CD4-positive, alpha-beta T cell treated with Interleukin-6 at 100 ng/mL for 8 hours (primary cell): Measurements from ENCODE around the gene VIPR2.

Experiments
- DNase-seq: peaks from one replicate; pipeline ENCODE4 v3.0.0-alpha.2; 2020; ENCODE audit warnings: mixed read lengths, low spot score

Gene VIPR2

DNA sequence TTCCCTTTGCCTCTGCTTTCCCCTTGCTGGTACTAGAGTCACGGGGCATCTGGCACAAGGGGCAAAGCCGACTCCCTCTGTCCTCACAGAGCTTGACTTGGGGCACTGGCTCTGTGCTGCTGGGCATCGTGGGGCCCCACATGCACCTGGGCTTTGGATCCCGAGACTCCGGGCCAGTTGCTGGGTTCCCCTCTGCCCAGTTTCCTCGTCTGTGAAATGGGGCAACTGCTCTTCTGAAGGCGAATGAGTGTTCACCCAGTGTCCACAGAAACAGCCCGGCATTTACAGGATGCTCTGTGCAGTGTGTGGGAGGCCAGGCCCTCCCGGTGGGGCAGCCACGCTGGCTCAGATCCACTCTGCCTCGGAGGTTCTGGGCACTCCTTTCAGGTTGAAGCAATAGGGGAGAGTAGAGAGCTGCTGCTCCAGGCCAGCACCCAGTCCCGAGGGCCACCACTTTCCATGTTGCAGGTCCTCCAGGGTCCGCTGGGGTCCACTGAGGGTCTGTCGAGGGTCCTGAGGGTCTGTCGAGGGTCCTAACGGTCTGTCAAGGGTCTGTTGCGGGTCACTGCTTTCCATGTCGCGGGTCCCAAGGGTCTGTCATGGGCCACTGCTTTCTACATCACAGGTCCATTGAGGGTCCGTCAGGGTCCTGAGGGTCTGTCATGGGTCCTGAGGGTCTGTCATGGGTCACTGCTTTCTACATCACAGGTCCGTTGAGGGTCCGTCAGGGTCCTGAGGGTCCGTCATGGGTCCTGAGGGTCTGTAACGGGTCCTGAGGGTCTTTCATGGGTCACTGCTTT lies 103.6 kb downstream of the VIPR2 start:
- no peak for DNase-seq

DNA sequence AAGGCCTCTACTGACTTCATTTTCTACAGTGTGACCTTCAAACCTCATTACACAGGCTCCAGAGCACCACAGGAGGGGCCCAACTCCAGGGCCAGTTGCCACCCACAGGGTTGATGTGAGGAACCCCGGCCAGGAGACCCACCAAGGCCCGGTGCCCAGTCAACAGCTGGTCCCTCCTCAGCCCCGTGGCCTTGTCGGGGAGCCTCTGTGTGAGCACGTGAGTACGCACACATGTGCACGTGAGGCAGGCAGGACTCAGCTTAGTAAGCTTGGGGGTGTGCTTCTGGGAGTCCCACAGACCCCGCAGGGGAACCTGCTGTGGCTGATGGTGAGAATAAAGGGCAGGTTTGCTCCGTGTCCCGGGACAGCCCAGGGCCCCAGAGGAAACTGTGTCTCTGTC lies 104.5 kb downstream of the VIPR2 start:
- DNase-seq: no peak

DNA sequence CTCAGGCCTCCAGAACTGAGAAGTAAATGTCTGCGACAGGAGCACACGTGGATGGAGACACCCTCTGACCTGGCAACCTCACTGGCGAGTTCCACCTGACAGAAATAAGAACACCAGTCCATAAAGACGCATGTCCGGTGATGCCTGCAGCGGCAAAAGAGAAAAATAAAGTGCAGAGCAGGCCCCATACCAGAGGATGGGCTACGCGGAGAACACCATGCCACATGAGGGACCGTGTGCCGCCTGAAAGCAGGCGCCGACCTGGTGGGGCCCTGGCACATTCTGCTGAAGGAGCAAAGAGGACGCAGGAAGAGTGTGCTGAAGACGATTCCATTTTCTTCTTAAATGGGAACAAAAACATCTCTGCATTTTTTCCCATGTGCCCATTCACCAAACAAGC lies 105.0 kb downstream of the VIPR2 start:
- DNase-seq: no peak

DNA sequence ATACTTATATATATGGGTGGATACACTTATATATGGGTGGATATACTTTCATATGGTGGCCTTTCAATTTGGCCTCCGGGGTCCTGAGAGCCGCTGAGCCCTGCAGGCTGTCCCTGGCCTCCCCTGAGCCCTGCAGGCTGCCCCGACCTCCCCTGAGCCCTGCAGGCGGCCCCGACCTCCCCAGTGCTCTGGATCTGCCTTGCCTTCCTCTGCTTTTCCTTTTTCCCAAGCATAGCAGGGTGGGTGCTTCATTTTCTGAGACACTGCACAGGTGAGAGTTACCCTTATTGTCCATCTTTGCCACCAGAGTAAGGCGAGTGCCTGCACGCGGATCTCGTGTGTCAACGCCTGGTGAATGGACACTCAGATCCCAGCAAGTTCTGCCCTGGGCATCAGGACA lies 106.6 kb downstream of the VIPR2 start:
- no peak for DNase-seq

DNA sequence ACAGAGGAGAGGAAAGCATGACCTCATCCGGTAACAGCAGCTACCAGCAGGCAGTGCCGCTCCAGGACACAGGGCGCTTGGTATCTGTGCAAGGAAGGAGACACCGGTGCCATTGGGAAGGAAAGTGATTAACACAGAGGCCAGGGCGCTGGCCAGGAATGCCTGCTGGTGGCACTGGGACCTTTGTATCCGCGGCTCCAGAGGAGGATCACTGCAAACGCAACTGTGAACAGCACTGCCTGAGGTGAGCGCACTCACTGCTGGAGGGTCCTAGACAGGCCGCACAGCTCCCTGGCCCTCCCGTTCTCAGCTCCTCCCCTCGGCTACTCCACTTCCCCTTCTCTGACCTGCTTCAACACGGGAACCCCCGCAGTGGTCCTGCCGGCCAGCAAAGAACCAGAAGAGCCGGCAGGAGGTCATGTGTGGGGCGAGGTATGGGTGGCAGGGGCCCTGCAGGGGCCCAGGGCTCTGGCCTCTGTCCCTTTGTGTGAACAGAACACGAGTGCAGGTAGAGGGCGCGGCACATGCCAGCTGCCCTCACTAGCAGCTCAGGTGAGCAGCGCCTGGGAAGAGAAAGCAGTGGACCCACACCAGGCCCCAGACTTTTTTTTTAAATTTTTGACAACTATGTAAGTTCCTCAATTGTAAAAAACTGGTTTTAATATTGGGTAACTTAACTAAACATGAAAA lies 107.6 kb downstream of the VIPR2 start:
- no peak for DNase-seq

DNA sequence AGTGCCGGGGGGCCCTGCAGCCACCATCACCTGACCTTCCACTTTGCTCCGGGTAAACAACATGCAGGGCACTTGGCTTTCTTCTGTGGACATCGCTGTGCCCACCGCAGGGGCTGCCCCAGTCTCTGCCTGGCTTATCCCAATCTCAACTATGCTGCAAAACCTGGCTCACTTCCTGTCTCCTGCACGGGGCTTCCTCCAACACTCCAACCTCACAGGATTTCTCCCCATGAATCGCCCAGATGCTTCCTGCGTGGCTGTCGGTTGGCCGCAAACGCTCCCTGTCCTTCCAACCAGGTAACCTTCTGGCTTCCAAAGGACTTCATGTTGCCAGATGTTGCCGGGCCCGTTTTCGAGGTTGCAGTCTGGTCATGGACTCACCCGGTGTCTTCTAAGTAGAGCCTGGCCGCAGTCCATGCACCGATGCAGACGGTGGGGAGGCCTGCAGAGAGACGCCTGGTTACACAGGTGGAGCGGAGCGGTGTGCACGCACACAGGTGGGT lies 109.0 kb downstream of the VIPR2 start:
- no peak for DNase-seq

DNA sequence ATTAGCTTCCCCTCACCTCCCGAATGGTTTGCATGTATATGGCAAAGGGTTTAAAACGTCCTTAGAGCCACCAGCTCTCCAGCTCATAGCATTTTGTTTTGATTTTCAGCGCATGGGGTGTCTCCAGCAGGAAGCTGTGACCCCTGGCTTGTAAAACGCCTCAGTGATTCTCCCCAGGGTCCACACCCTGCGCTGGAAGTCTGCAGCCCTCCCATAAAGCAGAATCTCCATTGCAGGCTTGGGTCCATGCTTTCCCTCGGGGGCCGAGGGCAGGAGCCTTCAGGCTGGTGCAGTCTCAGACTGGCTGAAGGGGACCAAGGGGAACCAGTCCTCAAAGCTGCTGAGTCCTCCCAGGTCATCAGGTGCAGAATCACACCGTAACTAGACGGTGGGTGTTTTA lies 109.7 kb downstream of the VIPR2 start:
- no peak for DNase-seq

DNA sequence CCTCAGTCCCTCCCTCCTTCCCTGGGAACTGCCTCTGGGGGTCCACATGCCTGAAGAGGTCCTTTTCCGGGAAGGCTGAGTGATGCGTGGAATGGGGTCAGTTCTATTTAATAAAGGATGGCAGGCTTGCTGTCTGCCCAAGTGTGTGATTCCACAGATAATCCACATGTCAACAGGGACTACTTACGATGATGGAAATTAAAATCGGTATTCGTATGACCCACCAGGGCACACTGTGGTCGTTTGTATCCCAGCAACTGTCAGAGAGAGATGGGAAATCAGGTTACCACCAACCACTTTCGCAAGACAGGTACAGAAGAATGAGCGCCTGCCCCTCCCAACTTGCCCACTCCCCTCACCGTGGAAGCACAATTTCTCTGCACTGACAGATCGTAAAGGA lies 110.3 kb downstream of the VIPR2 start:
- DNase-seq: no peak

DNA sequence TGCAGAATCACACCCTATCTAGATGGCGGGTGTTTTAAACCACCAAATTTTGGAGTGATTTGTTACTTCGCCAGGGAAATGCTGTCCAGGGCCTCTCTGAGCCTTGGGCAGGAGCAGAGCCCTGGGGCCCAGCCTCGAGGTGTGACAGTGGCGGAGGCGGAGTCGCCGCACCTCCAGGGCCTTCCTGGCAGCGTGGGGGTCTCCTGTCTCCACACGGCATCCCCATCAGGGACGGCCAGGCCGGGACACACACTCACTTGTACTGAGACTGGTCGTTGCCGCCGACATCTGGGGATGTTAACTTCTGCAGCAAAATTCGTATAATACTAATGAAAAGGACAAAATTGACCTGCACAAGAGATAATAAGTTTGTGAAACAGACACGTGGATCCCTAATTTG lies 110.7 kb downstream of the VIPR2 start:
- DNase-seq: no peak

DNA sequence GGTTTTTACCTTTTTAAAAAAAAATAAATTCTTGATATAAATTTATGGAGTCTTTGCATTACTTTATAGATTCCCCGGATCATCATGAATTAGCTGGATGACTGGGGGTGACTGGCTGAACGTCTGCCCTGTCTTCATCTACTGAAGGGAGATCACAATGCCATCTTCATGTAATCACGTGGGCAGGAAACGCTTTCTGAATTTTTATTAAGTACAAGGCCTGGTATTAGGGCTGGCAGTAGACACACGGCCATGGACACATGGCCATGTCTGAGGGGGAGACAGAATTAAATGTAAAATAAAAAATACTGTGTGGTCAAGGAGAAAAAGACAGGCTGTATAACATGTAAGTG lies 111.2 kb downstream of the VIPR2 start:
- no peak for DNase-seq

DNA sequence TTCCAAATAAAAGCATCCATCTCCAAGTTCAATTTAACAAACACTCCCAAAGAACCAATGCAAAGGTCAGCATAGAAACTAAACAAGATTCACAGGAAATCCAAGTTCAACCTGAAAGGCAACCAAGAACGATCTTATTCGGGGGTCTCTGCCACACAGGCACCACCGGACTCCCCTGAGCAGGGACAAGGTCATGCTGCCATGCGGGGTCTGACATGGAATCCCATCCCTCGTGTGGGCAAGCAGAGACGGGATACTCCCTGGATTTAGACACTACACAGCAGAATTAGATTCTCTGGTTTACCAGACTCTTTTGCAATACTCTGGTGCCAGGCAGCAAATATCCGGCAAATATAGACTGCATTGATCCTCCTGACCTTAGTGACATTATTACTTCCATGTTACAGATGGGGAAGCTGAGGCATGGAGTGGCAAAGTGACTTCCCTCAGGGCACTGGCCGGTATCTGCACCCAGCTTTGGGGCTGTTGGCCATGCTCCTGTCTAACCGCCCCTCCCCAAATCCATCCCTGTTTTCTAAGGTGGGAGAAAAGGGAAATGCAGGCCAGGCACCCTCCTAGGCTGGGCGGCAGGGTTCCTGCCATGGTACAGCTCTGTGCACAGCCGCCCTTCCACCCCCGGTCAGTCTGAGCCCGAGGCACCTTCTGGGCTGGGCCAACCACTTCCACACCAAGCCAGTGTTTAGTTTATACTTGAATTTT lies 111.8 kb downstream of the VIPR2 start:
- no peak for DNase-seq

DNA sequence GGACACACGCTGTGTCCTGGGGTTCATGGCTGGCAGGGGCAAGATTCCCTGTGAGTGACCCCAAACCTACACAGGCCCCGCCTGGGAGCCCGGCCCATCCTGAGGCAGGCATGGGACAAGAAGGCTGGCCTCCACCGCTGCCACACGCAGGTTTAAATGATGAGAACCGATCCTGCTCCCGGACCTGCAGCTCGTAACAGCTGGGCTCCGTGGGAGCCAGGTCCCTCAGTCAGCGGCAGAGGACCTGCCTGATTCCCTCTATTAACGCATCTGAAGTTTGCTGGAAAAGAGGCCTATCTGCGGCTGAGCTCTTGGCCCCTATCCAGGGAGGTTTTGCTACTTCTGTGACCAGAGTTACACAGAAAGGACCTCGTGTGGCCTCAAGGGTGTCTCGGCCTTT lies 112.3 kb downstream of the VIPR2 start:
- no peak for DNase-seq

DNA sequence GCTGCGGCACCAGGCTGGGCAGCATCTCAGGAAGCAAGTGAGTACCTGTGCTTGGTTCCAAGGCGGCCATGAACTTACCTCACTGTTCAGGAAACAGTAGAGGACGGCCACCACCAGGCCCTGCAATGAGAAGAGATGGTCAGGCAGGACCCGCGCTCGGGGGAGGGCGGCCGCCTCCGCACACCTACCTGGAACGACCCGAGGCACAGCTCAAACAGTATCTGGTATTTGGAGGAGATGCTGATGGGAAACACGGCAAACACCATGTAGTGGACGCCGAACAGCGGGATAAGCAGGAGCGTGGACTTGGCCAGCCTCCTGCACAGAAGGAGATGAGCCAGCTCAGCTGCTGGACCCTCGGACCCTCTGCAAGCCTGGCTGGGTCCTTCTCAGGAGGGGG lies 112.9 kb downstream of the VIPR2 start:
- DNase-seq: no peak

DNA sequence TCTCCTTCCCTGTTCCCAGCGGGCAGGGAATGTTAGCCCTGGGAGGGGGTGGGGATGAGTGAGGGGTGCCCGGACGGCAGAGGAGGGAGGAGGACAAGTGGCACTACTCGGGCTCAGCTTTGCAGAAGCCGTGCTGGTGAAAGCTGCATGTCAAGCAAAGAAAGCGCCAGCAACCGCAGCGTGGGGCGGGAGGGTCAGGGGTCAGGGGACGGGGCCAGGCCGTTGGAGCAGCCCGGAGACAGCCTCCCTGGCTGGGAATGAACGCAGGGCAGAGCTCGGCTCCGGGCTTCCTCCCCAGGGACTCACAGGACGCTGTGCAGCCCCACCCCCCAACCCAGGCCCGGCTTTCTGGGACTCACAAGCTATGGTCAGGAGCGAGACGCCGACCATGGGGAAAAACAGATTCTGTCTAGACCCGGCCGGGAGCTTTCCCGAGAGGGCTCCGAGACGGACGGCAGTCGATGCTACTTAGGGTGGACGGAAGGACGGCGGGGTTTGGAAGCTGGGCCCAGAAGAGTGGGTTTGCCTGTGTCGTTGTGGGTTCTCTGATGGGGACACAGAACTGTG lies 113.4 kb downstream of the VIPR2 start:
- no peak for DNase-seq

DNA sequence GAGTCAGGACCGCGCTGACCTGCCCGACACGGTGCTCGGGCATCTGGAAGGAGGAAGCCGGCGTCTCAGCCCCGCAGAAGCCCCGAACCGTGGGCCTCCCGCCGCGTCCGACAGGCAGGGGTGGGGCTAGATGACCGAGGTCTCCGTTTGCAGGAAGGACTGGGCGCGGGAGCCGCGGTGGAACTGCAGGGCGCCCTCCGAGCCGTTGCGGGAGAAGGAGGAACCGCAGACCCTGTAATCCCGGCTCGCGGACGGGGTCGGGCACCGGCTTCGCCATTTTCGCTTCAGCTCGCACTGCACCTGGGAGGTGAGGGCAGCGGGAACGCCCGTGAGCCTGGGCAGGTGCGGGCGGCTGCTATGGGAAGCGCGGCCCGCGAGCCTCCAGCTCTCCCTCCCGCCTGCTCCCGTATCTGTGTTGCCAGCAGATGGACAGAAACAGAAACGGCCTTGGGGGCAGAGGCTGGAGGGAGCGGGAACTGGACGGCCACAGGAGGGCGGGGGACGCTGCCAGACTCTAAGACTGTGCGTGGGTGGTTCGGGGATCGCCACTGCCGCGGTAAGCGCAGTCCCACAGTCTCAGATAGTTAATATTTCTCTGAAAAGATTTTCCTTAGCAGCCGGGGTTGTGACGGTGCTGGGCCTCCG lies 114.1 kb downstream of the VIPR2 start:
- DNase-seq: no peak

DNA sequence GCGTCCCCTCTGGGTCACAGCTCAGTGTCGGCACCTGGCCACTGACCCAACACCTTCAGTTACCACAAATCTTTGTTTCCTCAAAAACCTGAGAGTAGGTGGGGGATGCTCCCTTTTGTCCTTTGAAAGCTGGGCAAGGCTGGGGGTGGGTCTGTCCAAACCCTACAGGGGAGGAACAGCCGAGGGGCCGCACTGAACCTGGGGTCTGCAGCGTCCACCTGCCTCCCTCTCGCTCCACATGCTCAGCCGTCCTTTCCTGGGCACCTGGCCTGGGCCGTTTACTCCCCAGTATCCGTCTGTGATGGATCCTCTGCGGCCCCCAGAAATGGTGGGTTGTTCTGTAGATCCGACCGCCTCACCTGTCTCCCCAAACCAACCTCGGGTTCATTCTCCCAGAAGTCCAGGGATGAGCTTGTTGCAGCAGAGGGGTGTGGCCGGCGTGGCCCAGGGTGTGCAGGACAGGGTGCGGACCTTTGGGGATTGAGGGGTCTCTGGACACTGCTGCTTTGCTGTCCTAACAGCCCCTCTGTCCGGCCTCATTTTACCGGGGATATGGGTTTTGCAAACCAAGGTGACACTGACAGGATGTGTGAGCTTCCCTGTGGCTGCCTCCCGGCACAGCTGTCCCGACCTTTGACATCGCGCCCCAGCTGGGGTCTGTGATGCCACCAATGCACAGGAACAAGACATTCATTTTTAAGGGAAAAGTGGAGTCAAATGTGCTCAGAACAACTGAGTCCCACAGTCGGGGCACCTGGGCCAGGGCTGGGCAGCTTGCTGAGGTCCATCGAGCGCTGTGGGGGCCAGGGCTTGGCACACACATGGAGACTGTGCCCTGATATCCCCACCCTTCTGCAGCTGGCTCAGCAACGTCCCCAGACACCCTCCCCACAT lies 115.9 kb downstream of the VIPR2 start:
- no peak for DNase-seq

DNA sequence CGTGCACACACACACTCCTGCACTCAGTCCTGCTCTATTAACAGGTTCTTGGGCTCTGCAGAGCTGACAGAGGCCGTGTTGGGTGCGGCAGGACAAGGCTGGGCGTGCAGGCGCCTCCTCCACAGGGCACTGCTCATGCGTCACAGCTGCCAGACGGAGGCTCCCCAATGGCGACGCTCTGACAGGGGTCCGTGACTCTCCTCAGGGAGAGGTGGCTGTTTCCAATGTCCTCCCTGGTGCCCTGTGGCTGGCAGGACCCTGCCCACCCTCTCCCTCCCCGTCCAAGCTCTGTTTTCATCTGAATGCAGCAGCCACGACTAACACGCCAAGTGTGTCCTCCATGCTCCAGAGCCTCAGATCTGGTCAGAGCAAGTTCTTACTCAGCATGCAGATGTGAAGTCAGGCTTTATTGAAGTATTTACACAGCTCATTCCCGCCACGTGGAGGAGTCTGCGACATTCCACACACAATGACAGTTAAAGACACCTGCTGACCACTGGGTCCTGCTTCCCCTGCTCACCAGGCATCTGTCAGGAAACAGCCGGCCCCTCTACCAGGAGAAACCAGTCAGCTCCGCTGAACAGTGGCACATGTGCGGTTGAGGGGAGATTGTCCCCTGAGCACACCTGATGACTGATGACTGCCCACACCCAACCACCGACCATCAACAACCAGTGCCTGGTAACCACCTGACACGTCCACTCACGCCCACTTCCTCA lies 116.7 kb downstream of the VIPR2 start:
- DNase-seq: no peak

DNA sequence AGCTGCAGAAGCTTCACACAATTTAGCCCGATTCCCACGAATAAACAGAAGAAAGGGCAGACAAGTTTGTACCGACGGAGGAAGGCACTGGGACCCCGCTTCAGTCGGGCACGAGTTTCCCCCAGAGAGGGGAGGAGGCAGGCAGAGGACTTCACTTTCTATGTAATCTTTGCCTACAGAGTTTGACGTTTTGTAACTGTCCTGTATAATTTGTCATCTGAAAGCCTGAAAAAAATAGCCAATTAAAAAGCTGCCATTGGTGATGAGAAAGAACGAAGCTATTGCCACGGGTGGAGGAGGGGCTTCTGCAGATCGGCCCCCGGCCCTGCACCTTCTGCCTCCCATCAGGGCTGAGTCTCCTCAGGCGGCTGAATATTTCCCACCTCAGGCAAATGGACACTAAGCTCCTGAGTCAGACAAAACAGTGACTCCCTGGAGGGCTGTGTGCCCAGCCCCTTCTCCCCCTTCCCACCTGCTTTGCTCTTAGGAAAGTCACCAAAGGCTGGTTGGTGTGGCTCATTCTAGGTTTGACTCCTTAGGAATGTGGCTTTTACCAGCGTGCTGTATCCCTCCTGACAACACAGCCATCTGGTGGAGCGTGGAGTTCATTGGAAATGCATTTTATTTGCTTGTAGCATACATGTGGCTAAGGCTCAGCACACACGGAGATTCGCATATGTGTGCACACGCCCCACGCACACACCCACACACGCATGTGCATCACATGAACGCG lies 117.4 kb downstream of the VIPR2 start:
- DNase-seq: no peak

DNA sequence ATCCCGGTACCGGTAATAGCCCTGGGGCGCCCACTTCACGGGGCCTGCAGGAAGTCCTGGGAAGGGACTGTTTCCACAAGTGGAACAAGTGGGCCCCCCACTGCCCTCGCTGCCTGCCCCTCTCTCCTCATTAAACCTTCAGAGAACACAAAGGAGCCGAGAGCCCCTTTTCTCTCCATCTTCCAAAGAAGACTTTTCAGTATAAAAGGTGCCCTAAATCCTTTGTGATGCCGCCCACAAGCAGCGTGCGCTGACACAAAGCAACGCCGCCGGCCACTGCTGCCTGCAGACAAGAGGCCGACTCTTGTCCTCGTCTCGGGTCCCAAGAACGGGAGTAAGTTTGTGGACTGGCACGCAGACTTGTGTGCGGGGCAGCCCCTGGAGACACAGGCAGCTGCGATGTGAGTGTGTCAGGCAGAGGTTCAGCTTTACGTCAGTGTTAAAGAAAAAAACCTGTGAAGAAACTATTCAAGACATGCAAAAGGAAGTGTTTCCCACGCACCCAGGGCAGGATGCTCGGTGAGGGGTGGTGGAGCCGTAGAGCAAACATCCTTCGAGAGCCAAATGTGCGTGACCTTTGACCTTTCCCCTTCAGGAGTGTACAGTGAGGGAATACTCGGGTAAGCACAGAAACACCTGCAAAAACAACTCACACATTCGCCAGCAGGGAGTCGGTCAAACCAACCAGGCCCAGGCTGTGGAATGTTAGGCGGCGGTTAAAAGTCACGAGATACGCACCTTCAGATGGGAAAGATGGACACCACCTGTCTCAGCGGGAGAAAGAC lies 118.2 kb downstream of the VIPR2 start:
- no peak for DNase-seq
